ENCODE measurements around the gene PRMT6.

PRMT6 gene

GRCh38 chr1:107098961-107099360, 42.5 kb downstream of the PRMT6 start:
- TF ChIP-seq CTCF (IDR thresholded peaks at IDR 0.05): no peak
- no peak overlapping the region for H3K27ac ChIP-seq
- no peak for DNase-seq (ENCODE audit: low spot score)
- H3K4me3 ChIP-seq: no peak overlapping the region

DNA sequence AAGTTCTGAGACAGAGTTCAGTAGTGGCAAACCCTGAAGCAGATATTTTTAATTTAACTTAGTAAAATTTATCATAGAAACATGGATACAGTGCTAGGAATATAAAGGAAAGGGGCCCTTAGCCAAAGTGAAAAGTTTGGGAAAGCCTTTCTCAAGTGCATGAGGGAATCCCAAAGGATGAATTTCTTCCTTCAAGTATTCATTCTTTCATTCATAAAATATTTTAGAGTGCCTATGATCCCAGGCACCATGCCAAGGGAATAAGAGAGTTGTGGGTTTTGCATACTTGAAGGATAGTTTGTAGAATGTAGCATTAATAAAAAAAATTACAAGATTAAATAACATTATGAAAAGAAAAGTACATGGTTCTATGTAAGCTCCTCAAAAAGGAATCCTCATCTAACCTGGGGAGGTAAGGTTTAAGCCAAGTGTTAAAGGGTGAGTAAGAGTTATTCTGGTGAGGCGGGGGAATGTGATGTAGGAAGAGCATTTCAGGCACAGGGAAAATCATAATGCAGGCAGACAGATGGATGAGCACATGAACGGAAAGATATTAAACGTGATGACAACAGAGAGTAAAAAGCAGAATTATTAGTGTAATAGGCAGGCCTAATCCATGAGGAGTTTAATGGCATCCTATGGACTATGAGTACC, 44.0 kb downstream of the PRMT6 start:
- Histone ChIP-seq H3K27ac (no peak overlapping the region), H3K4me3 (no peak overlapping the region)
- no peak for TF ChIP-seq CTCF (IDR thresholded peaks at IDR 0.05)
- no peak for DNase-seq (ENCODE audit: low spot score)

DNA sequence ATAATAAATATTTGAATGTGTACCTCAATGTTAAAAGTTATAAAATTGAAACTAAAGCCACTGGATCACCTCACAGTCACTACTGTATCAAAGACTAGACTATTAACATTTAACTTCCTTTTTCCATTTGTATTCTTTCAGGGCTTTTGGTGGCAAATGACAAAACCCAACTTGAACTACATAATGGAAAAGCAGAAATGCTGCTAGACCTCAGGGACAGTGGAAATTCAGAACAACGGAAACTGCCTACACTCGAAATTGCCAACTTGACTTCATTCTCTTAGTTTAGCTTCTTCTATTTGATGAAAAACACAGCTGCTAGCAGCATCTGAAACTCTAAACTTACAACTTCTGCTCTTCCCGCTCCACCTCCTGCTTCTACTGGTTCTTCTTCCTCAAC, 49.4 kb downstream of the PRMT6 start:
- TF ChIP-seq CTCF (IDR thresholded peaks at IDR 0.05): no peak
- no peak for DNase-seq (ENCODE audit: low spot score)
- H3K27ac ChIP-seq: no peak overlapping the region
- H3K4me3 ChIP-seq: no peak overlapping the region
